Left renal pelvis (tissue), 4 donors: ENCODE data around the gene EPHA1. TPM values are rescaled to one million over a fixed set of nuclear protein-coding genes. Genes with fewer than 3 reads are reported as not detected.
"Not testable (repeated sequence)": the region's sequence is repeated elsewhere in the genome, so short reads cannot be mapped to it uniquely, and the experiment has no call there.

Experiments
- DNase-seq, 4 donors: peaks; one replicate each; pipeline ENCODE4 v3.0.0-alpha.2; 2013; ENCODE audit warnings: low read depth in 4 of 4, low spot score in 3 of 4
- polyA plus RNA-seq, 4 donors: library from polyadenylated mRNA; unstranded; fragments of 120-200 nt; gene quantifications; one replicate each; pipeline ENCODE4 v1.2.1, GENCODE V29; 2013; ENCODE audit not compliant: insufficient read length in 4 of 4

EPHA1 gene
- polyA plus RNA-seq, 4 donors: 4.1 to 23.5 (median 18.4) TPM

- DNase-seq: no peak
These were observed 25.1 kb upstream of the EPHA1 start for GRCh38 chr7:143433759-143434158.

GRCh38 chr7:143431109-143431508 is 22.5 kb upstream of the EPHA1 start:
- no peak for DNase-seq

- no peak for DNase-seq
These were observed 21.4 kb upstream of the EPHA1 start for GRCh38 chr7:143429770-143430698.

- DNase-seq: no peak
These were observed 18.0 kb upstream of the EPHA1 start for GRCh38 chr7:143426479-143427142.

GRCh38 chr7:143424476-143424875 is 15.8 kb upstream of the EPHA1 start:
- not testable (repeated sequence) for DNase-seq

- DNase-seq: no peak
These were observed 13.4 kb upstream of the EPHA1 start for GRCh38 chr7:143422033-143422432.

GRCh38 chr7:143420624-143421023 is 12.0 kb upstream of the EPHA1 start:
- not testable (repeated sequence) for DNase-seq

GRCh38 chr7:143419880-143420279 is 11.2 kb upstream of the EPHA1 start:
- no peak for DNase-seq

- DNase-seq: no peak
These were observed 10.2 kb upstream of the EPHA1 start for GRCh38 chr7:143418681-143419458.

- DNase-seq: no peak
These were observed 9.2 kb upstream of the EPHA1 start for GRCh38 chr7:143417734-143418383.

GRCh38 chr7:143416565-143417149 is 8.0 kb upstream of the EPHA1 start:
- no peak for DNase-seq

GRCh38 chr7:143415742-143416397 is 7.2 kb upstream of the EPHA1 start:
- DNase-seq: no peak

- not testable (repeated sequence) for DNase-seq
These were observed 6.6 kb upstream of the EPHA1 start for GRCh38 chr7:143415209-143415608.

GRCh38 chr7:143413123-143413522 is 4.5 kb upstream of the EPHA1 start:
- no peak for DNase-seq

- DNase-seq: no peak
These were observed 3.5 kb upstream of the EPHA1 start for GRCh38 chr7:143411976-143412708.

GRCh38 chr7:143410521-143411004 is 1.9 kb upstream of the EPHA1 start:
- DNase-seq: no peak

- no peak for DNase-seq
These were observed 387 bp downstream of the EPHA1 start for GRCh38 chr7:143408252-143408685.

- DNase-seq: no peak
These were observed 1.1 kb downstream of the EPHA1 start for GRCh38 chr7:143407287-143408251.
